Stomach (tissue), 4 donors: ENCODE measurements around the gene JSRP1.

ENCODE experiments used
- EP300 ChIP-seq: sonication (generic); formaldehyde crosslinking; IDR thresholded peaks from one replicate; pipeline ENCODE4 v1.6.1; 2017; ENCODE audit warnings: antibody characterized with exemption
- POLR2A ChIP-seq, 4 donors: fragments of 450-650 bp; IDR thresholded peaks; one replicate each; pipeline ENCODE4 v1.6.1; 2016; ENCODE audit warnings: antibody characterized with exemption in 4 of 4, control low read depth in 2 of 4, mild to moderate bottlenecking in 1 of 4, moderate library complexity in 1 of 4
- TF ChIP-seq, protein P1 (sequence below), 7 experiments: fragments of 450-650 bp in 4 of 7; fragments of 200-600 bp in 3 of 7; sonication (generic) in 3 of 7; IDR thresholded peaks; one replicate each; pipeline ENCODE4 v1.5.1; 2016 to 2019; ENCODE audit warnings: antibody characterized with exemption in 7 of 7, control low read depth in 2 of 7, mild to moderate bottlenecking in 1 of 7

DNA sequence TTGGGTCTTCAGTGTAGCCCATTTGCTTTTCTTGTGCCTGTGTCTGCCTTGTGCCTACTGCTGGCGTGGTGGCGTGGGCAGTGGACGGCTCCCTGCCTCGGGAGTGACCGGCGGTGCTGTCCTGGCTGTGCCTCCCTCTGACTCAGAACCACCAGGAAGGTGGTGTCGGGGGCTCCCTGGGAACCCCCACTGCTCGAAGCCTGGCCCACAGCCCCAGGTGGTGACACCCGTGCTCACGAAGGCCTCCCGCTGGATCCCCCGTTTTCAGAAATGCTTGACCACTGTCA is 12.1 kb downstream of the JSRP1 start:
- TF ChIP-seq, protein P1, sequence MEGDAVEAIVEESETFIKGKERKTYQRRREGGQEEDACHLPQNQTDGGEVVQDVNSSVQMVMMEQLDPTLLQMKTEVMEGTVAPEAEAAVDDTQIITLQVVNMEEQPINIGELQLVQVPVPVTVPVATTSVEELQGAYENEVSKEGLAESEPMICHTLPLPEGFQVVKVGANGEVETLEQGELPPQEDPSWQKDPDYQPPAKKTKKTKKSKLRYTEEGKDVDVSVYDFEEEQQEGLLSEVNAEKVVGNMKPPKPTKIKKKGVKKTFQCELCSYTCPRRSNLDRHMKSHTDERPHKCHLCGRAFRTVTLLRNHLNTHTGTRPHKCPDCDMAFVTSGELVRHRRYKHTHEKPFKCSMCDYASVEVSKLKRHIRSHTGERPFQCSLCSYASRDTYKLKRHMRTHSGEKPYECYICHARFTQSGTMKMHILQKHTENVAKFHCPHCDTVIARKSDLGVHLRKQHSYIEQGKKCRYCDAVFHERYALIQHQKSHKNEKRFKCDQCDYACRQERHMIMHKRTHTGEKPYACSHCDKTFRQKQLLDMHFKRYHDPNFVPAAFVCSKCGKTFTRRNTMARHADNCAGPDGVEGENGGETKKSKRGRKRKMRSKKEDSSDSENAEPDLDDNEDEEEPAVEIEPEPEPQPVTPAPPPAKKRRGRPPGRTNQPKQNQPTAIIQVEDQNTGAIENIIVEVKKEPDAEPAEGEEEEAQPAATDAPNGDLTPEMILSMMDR (IDR thresholded peaks at IDR 0.05): no peak
- TF ChIP-seq POLR2A (IDR thresholded peaks at IDR 0.05): no peak
- no peak for TF ChIP-seq EP300
